ENCODE data around the gene PAK1.

Gene PAK1

GRCh38 chr11:77431813-77432212 lies 42.1 kb downstream of the PAK1 start:
- FAIRE-seq, result no peak

- no peak for FAIRE-seq
These were observed 45.3 kb downstream of the PAK1 start for GRCh38 chr11:77428598-77428997.

- no peak for FAIRE-seq
These were observed 48.5 kb downstream of the PAK1 start for GRCh38 chr11:77425346-77425745.

- no peak for FAIRE-seq
These were observed 49.2 kb downstream of the PAK1 start for GRCh38 chr11:77424644-77425043.

GRCh38 chr11:77423624-77424023 lies 50.3 kb downstream of the PAK1 start:
- no peak for FAIRE-seq

- no peak for FAIRE-seq
These were observed 51.2 kb downstream of the PAK1 start for GRCh38 chr11:77422687-77423086.

- FAIRE-seq, result no peak
These were observed 52.7 kb downstream of the PAK1 start for GRCh38 chr11:77421041-77421723.

GRCh38 chr11:77418971-77419597 lies 54.8 kb downstream of the PAK1 start:
- no peak for FAIRE-seq

- FAIRE-seq, result no peak
These were observed 55.5 kb downstream of the PAK1 start for GRCh38 chr11:77418155-77418970.

- no peak for FAIRE-seq
These were observed 57.5 kb downstream of the PAK1 start for GRCh38 chr11:77416357-77416756.

GRCh38 chr11:77413850-77414460 lies 59.9 kb downstream of the PAK1 start:
- FAIRE-seq, result no peak

- no peak for FAIRE-seq
These were observed 61.1 kb downstream of the PAK1 start for GRCh38 chr11:77412814-77413213.

GRCh38 chr11:77411717-77412441 lies 62.0 kb downstream of the PAK1 start:
- FAIRE-seq, result no peak

- no peak for FAIRE-seq
These were observed 62.7 kb downstream of the PAK1 start for GRCh38 chr11:77411137-77411707.

GRCh38 chr11:77410076-77410827 lies 63.6 kb downstream of the PAK1 start:
- FAIRE-seq, result no peak

GRCh38 chr11:77409046-77409445 lies 64.8 kb downstream of the PAK1 start:
- FAIRE-seq, result no peak

GRCh38 chr11:77407613-77408012 lies 66.3 kb downstream of the PAK1 start:
- FAIRE-seq, result no peak

- no peak for FAIRE-seq
These were observed 67.5 kb downstream of the PAK1 start for GRCh38 chr11:77406396-77406795.

- FAIRE-seq, result no peak
These were observed 70.7 kb downstream of the PAK1 start for GRCh38 chr11:77403211-77403610.

GRCh38 chr11:77402218-77402556 lies 71.7 kb downstream of the PAK1 start:
- FAIRE-seq, result no peak

- no peak for FAIRE-seq
These were observed 72.2 kb downstream of the PAK1 start for GRCh38 chr11:77401486-77402217.

Data from endometrium (tissue), 2 donors.